NCI-H2196 (cell line): ENCODE data around the gene RYR3.

Experiments
- DNase-seq: peaks from one replicate; lab custom pipeline; 2025; ENCODE audit not compliant: unreplicated experiment; lab: John Stamatoyannopoulos, UW

Gene RYR3

DNA sequence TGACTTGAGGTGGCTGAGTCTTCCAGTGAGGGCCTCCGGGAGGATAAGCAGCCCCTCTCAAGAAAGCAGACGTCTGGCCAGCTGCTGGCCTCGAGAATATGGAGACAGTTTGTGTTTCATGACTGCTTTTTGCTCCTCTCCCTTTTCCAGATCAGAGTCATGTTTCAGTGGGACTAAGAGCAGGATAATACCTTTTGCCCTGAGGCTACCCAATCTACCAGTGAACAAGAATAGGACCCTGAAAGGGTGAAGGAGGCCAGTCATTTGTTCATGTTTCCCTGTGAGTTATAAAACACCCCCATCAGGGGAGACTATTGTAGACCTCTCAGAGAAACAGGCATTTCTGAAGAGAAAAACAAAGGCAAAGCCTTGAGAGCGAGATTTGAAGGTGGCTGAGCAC lies 137.4 kb downstream of the RYR3 start:
- DNase-seq, result no peak

DNA sequence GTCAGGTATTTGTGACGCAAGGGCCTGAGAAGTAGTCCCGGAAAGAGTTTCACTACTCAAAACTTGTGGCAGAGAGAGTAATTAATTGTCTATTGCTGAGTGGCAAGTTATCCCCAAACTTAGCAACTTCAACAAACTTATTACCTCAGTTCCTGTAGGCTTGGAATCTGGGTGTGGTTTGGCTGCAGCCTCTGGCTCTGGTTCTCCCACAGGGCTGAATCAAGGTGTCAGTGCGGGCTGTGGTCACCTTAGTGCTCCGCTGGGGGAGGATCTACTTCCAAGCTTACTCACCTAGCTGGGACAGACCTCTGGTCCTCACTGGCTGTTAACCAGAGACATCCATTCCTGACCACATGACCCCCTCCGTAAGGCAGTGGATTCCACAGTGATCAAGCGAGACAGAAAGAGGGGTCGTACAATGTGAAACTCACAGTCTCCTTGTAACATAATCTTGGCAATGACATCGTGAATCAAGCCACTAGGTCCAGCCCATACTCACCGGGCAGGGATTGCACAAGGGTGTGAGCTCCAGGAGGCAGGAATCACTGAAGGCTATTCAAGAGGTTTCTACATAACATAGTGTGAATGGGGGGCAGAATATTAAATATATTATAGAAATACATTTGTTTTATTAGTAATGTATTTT lies 138.3 kb downstream of the RYR3 start:
- no peak for DNase-seq

DNA sequence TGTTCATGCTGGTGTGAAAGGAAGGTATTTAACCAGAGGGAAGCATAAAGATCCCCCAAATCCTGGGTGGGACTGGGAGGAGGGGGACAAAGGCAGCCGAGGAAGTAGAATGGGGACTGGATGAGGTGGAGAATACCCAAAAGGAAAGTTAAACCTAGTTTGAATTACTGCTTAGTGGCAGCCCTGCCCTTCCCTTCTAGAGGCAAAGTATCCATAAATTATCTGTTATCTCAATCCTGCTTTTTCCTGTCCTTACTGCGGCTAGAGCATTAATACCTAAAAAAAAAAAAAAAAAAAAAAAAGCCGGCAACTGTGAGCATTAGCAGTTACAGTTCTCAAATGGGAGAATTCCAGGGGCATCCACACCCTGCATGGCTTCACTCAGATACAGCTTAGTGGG lies 139.0 kb downstream of the RYR3 start:
- DNase-seq, result no peak

DNA sequence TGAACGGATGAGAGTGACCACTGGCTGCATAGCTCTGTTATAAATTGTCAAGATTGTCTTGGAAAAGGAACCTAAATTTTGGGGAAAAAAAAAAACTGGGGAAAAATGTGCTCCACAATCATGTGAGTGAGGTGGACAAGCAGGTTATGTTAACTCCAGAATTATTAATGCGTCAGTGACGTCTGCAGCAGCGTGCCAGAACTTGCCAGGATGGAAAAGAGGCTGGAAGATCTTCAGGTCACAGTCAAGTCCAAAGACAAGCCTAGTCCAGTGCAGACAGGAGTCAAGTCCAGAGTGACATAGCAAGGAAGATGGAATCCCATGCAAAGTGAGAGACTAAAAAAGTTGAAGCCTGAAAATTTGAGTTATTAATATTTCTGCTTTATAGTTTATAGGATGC lies 140.6 kb downstream of the RYR3 start:
- DNase-seq, result no peak

DNA sequence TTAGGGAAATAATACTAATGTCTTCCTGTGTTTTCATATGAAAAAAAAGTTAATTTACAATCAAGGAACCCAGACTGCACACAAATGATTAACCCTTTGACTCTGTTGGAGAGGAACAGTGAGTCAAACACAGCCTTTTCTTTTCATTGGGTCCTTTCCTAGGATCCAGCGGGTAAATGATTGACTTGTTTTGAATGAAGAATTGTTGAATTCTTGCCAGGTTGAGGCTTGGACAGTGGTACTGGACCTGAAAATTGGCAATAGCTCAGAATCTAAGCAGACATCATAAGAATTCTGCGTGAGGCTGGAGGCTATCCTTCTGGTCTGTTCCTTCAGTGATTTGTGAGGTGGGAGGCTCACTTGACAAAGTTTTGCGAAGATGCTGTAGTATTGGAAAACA lies 143.0 kb downstream of the RYR3 start:
- DNase-seq, result no peak

DNA sequence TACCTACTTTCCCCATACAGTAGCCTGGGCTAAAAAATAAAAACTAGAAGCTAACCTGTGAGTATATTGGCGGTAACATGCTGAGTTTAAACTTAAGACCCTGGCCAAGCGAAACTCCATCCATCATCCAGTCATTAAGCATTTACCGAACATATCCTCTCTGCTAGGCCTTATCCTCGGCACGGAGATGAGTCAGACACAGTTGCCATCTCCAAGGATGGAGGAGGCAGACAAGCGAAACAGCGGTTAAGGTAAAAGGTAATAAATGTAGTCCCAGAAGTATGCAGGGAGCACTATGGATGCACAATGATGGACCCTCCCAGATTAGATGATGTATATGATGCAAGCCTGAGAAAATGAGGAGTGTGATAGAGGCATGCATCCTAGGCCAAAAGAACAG lies 143.6 kb downstream of the RYR3 start:
- DNase-seq, result no peak

DNA sequence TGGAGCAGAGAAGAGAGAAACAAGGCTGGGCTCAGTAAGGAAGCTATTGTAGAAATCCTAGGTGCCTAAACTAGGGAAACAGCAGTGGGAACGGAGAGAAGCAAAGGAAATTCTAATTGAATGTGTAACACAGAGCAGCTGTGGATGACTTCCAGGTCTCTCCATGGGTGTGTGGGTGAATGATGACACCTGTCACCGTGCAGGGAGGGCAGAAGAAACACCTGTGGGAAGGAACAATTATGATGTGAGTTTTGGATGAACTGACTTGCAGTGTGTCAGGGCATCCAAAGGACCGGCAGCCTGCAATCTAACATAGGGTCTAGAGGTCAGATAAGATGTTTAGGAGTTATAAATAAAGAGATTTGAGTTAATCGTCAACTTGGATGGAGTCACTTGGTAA lies 144.2 kb downstream of the RYR3 start:
- DNase-seq, result no peak

DNA sequence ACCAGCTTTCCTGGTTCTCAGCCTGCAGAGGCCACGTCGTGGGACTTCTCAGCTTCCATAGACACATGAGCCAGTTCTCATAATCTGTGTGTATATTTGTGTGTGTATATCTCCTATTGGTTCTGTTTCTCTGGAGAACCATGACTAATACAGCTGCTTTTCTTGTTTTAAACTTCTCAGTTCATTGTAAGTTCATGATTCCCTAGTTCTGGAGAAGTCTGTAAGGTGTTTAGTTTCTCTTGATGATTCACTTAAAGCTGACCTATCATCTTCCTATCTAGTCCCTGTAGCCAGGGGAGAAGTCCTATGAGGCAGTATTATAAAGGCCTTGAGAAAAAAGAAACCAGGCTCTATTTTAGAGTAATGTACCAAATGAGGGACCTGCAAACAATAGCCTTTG lies 147.7 kb downstream of the RYR3 start:
- DNase-seq, result no peak

DNA sequence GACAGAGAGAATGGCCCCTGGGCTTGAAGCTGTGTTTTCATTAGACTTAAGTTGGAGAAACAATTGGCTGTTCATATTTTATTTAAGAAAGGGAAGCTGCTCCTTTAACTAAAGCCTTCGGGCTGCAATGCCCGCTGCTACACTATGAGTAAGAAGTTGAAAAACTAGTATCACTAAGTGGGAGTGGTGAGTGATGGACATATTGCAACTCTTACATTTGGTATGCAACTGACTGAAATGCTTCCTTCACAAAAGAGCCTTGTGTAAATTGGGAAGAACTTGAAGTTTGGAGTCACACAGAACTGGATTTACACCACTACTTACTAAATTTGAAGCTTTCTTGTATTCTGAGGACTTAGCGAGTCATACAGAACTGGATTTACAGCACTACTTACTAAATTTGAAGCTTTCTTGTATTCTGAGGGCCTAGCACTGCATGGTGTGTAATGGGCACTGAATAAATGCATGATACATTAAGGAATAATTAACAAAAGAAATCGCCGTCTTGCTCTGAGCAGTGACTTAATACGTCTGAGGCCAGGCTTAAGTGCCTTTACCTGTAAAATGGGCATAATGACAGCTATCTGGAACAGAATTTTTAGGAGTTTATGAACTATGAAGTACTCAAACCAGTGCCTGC lies 149.5 kb downstream of the RYR3 start:
- DNase-seq, result no peak

DNA sequence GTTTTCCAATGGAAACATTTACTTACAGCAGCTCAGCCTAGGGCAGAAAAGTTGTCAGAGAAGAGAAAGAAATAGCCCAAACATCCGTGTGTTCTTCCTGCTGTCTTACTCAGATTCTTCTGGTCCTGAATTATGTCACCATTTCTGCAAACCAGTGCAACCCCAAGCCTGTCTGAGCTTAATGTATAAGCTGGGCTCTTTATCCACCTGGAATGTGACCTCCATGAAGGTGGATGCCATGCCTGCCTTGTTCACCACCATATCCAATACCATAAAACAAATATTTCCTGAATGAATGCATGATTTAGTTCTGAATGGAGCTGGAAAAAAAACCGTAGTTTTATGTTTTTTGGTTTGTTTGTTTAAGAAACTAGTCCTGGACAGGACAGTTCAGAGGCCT lies 150.9 kb downstream of the RYR3 start:
- no peak for DNase-seq

DNA sequence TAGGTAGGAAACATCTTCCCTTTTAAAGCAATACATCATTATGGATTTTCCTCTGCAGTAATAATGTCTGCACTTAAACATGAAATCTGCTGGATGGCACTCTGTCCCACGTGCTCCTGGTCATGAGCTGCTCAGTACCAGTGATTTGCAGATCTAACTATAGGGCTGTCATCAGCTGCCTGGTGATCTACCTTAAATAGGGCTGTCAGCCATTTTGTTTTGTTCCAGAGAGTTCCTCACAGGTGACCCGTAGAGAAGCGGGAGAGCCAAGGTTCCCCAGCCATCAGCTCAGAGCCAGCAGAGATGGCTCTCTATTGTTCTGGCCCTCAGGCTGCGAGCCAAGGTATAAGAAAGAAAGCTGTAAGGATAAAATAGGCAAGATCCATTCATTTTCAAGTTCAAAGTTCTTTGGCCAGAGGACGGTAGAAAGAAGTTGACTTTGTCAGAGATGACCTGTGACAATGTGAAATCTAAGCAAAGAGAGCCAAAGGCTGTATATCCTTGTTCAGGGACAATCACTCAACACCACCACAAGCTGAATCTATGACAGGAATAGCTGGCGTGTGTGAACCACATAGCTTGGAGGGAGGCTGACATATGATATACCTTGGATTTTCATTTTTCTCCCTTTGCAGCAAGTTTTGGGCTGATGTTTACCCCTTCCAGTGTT lies 156.5 kb downstream of the RYR3 start:
- DNase-seq, result no peak

DNA sequence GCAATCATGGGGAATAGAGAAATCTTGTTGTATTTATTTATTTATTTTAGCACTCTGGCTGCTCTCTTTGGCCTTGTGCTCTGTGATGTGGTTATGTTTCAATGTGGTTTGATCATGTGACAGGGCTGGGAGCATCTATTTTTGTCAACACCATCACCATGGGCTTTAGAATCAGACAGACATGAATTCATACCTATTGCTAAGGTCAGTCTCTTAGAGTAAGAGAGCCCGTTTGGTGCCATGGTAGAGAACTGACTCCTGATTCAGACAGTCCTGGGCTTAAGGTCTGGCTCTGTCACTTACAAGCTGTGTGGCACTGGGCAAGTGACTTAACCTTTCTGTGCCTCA lies 157.0 kb downstream of the RYR3 start:
- DNase-seq, result no peak

DNA sequence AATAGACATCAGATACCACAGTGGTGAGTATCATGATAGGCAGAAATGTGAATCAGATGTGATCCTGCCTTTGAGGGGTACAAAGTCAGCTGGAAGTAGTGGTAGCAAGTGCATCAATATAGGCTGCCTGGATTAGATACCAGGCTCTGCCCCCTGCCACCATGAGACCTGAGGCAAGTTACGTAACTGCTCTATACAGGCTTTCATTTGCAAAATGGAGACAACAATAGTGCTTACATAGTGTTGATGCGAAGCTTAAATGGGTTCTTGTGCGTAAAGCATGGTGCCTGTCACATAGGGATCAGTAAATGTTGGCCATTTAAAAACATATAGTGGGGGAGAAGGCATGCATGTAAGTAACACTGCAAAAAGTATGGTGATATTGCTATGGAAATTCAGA lies 158.0 kb downstream of the RYR3 start:
- no peak for DNase-seq

DNA sequence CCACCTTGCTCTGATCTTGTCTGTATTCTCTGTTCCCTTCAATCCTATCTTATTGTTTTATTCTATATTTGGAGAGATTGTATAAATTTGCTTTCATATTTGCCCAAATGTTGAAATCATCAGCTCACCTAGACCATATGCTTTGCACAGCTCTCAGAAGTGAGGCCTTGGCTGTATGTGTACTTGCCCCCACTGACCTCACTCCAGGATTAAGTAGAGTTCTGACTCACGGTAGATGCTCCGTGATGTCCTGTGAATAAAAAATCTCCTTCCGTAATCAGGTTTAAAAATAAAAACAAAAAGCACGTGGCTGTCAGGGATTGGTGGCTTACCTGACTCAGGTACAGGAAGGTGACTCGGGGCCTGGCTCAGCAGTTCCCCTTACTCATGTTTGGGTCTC lies 162.2 kb downstream of the RYR3 start:
- no peak for DNase-seq

DNA sequence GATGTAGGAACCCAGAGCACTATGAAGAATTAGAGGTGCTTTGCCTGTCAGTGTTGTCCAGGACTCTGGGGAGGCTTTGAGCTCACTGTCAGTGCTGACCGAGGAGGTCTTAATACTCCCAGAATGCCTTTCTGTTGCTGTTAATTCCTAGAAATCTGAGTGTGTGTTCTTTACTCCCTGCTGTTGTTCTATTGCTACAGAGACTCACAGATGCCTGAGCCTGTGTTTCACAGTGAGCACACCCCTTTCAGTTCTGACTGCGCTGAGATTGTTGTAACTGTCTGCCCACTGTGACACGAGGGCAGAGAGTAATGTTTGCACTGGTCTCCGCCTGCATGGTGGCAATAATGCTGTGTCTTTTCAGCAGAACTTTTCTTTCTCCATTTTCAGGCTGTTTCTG lies 162.9 kb downstream of the RYR3 start:
- DNase-seq, result no peak

DNA sequence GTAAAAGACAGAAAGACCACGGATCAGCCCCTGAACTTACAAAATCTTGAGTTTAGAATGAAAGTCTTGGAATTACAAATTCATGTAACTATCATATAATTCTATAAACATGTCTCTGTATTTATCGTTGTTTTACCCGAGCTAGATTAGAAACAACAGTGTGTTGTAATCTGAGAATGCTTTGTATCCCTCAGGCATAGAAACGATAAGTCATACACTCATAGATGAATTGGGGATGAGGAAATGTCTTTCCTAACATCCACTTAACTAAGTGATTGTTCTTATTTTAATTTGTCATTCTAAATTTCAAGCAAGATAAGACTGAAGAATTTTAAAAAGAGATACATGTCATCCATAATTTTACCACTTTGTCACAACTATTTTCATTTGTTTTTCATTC lies 165.3 kb downstream of the RYR3 start:
- no peak for DNase-seq

DNA sequence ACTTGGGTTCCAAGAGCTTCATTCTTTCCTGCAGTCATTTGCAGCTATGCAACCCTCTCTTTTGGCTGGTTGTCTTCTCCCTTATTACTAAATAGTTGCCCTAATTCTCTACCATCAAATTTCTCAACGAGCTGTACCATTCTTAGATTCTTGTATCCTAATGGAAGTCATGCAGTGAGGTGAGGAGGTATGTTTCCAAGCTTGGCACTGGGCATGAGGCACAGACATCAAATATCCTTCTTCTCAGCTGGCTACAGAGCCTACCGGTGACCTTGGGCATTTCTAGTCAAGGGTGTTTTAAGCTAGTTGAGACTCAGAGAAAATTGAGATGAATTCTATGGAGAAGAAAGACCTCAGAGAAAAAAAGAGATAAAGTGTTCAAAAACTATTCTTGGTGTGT lies 166.1 kb downstream of the RYR3 start:
- no peak for DNase-seq

DNA sequence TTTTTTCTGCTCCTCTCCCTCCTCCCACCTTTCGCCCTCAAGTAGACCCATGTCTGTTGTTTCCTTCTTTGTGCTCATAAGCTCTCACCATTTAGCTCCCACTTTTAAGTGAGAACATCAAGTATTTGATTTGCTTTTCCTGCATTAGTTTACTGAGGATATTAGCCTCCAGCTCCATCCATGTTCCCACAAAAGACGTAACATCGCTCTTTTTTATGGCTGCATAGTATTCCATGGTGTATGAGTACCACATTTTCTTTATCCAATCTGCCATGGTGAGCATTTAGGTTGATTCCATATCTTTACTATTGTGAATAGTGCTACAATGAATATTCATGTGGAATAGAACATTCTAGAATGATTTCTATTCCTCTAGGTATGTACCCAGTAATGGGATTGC lies 178.6 kb downstream of the RYR3 start:
- no peak for DNase-seq

DNA sequence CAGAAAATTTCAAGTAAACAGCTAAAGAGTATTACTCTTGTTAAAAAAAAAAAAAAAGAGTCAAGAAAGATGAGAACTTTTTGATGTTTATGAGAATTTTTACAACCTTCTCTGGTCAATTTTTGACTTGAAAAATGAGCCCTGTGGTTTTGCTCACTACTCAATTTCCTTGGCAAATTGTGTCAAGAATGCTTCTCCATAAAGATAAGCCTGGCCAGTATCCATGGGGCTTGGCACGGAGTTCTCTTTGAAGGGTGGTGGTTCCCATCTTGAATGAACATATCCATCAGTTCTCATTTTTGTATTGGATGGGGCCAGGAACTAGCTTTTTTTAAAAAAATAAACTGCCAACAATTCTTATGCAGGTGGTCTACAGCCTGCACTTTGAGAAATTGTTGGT lies 179.9 kb downstream of the RYR3 start:
- DNase-seq, result no peak

DNA sequence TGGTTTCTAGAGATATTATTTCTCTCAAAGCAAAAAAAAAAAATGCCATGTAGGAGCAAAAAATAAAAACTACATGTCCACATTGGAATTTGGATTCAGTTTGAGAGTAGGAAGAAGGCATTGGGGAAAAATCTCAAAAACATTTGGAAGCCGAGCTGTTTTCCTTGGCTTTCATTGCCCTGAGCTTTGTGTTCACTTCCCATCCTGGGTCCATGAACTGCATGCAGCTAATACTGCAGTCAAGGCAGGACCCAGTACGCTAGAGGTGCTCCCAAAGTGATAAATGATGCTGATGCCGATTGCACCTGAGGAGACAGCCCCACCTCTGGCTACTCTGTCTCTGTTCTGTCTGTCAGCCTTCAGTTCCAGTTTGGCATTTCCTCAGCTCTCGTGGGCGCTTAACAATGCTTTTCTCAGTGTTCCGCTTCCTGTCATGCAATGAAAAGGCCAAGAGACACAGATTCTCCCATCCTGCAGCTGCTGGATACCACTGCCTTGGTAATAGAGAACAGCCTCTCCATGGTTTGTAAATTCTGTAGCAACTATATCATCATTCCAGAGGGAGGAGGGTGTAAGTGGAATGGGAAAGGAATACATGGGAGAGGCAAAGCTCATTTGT lies 181.8 kb downstream of the RYR3 start:
- DNase-seq, result no peak

DNA sequence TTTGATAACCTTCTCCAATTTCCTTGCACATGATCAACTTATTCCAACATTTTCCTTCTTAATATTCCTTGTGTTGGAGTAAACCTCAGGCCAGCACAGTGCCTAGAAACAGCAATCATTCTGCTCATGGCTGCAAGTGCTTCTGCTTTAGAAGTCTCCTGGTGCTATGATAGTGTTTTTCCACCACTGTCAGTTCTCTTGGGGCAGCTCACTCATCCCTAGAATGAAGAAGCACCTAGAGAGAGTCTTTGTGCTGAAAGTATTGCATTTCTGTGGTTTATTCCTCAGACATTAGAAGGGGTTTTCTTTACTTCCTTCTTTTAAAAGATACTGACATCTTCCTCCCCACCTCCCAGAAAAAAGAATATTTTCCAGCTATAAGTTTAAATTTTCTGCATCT lies 183.5 kb downstream of the RYR3 start:
- no peak for DNase-seq

DNA sequence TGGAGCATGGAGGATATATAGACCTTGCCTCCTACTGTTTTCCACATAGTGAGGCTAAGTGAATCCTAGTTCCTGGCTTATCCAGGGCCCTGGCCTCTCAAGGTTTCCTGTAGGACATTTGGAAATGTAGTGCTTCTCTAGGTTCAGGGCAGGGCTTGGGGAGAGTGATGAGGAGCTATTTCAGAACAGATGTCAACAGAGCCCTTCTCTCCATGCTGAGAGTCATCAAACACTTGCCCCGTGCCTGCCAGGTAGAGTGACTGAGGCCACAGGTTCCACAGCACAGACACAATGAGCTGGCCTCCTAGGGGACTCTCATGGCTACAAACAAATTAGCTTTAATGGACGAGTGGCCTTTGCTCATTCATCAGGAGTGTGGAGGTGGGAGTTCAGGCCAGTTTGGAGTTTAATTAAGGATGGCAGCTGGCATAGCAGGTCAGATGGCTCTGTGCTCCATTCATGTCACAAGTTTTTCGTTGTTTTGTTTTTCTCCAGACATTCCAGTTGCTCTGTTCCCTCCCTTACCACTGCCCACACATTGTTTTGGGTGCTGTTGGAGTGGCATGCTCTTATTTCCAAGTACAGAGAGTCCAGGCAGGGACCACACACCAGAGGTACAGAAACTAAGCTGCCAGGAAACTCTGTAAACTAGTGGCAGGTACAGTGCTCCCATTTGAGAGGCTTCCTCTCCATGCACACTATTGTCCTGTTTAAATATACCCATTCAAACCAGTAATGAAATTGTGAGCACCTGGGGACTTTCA lies 189.8 kb downstream of the RYR3 start:
- no peak for DNase-seq
